Left ventricle myocardium inferior (tissue), 1 donor: ENCODE data around the gene TTC13. TPM values are rescaled to one million over a fixed set of nuclear protein-coding genes. Genes with fewer than 3 reads are reported as not detected.
"Not testable (repeated sequence)": the region's sequence is repeated elsewhere in the genome, so short reads cannot be mapped to it uniquely, and the experiment has no call there.

Experiments used
- DNase-seq: peaks from one replicate; pipeline ENCODE4 v3.0.0-alpha.2; 2020
- H3K27ac ChIP-seq: fragments of 200-600 bp; replicated peaks from 2 replicates; pipeline ENCODE4 v1.8.0; 2021
- H3K27me3 ChIP-seq: fragments of 200-600 bp; 2 replicates; pipeline ENCODE4 v1.8.0; 2021; ENCODE audit warnings: low read depth
- H3K36me3 ChIP-seq: fragments of 200-600 bp; 2 replicates; pipeline ENCODE4 v1.8.0; 2021
- H3K4me1 ChIP-seq: fragments of 200-600 bp; 2 replicates; pipeline ENCODE4 v1.8.0; 2021
- H3K4me3 ChIP-seq: fragments of 200-600 bp; 2 replicates; pipeline ENCODE4 v1.8.0; 2021; ENCODE audit warnings: mild to moderate bottlenecking, moderate library complexity
- H3K9me3 ChIP-seq: fragments of 200-600 bp; replicated peaks from 2 replicates; pipeline ENCODE4 v1.8.0; 2021
- intact Hi-C: fragments of 100-400 bp; cut with micrococcal nuclease; formaldehyde crosslinking; loops from one replicate; pipeline ENCODE4 v1.11.0; 2022
- total RNA-seq: library from RNA; stranded (reverse); fragmentation: NEBNext Ultra II Directional; extraction: Animal tissue kit (Norgen Biotek cat#: 25700); gene quantifications from one replicate; pipeline ENCODE4 v1.2.1, GENCODE V29; 2021
- TF ChIP-seq, protein P1 (sequence below): fragments of 200-600 bp; IDR thresholded peaks from 2 replicates; pipeline ENCODE4 v1.8.0; 2021; ENCODE audit warnings: antibody characterized with exemption, mild to moderate bottlenecking, borderline replicate concordance
- donor health status: DM: no; HTN: yes; CAD: no; lungs with severe emphysema.

The TTC13 gene
- total RNA-seq, 1 donor from 2014 or later = 6.7 TPM

DNA sequence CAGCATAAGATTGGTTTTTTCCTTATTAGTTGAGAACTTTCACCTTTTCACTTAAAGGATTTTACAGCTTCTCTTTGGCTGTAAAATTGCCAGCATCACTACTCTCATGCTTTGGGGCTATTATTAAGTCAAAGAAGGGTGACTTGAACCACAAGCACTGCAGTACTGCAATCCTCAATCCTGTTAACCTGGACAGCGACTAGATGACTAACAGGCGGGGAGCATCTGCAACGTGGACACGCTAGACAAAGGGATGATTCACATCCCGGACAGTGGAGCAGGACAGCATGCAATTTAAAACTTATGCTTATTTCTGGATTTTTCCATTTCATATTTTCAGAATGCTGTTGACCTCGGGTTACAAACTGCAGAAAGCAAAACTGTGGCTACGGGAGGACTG lies 8.3 kb upstream of the TTC13 start:
- TF ChIP-seq, protein P1, sequence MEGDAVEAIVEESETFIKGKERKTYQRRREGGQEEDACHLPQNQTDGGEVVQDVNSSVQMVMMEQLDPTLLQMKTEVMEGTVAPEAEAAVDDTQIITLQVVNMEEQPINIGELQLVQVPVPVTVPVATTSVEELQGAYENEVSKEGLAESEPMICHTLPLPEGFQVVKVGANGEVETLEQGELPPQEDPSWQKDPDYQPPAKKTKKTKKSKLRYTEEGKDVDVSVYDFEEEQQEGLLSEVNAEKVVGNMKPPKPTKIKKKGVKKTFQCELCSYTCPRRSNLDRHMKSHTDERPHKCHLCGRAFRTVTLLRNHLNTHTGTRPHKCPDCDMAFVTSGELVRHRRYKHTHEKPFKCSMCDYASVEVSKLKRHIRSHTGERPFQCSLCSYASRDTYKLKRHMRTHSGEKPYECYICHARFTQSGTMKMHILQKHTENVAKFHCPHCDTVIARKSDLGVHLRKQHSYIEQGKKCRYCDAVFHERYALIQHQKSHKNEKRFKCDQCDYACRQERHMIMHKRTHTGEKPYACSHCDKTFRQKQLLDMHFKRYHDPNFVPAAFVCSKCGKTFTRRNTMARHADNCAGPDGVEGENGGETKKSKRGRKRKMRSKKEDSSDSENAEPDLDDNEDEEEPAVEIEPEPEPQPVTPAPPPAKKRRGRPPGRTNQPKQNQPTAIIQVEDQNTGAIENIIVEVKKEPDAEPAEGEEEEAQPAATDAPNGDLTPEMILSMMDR = no peak
- no peaks in the 10 kb centered on the region for H3K27me3 ChIP-seq
- no peak for DNase-seq
- H3K36me3 ChIP-seq = peaks cover 32% of the 10 kb centered on the region
- H3K4me1 ChIP-seq = no peaks in the 10 kb centered on the region
- H3K27ac ChIP-seq = no peak overlapping the region
- intact Hi-C loops = no loop called here
- H3K9me3 ChIP-seq = no peaks in the 10 kb centered on the region
- no peak overlapping the region for H3K4me3 ChIP-seq

DNA sequence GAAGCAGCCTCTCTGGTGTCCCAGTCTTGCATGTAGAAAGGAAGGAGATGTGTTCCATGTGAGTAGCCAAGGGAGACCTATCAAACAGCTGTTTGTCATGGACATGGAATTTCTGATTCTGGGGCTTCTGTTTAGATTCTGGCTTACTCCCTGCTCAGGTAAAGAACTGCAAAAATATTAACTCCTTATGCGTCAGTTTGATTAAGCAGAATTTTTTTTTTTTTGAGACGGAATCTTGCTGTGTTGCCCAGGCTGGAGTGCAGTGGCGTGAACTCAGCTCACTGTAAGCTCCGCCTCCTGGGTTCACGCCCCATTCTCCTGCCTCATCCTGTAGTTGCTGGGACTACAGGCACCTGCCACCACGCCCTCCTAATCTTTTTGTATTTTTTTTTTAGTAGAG lies 7.0 kb upstream of the TTC13 start:
- H3K9me3 ChIP-seq = no peaks in the 10 kb centered on the region
- TF ChIP-seq, protein P1 = no peak
- intact Hi-C loops = no loop called here
- no peak for DNase-seq
- no peaks in the 10 kb centered on the region for H3K27me3 ChIP-seq
- H3K27ac ChIP-seq = no peak overlapping the region
- peaks cover 32% of the 10 kb centered on the region for H3K36me3 ChIP-seq
- no peak overlapping the region for H3K4me3 ChIP-seq
- H3K4me1 ChIP-seq = no peaks in the 10 kb centered on the region

DNA sequence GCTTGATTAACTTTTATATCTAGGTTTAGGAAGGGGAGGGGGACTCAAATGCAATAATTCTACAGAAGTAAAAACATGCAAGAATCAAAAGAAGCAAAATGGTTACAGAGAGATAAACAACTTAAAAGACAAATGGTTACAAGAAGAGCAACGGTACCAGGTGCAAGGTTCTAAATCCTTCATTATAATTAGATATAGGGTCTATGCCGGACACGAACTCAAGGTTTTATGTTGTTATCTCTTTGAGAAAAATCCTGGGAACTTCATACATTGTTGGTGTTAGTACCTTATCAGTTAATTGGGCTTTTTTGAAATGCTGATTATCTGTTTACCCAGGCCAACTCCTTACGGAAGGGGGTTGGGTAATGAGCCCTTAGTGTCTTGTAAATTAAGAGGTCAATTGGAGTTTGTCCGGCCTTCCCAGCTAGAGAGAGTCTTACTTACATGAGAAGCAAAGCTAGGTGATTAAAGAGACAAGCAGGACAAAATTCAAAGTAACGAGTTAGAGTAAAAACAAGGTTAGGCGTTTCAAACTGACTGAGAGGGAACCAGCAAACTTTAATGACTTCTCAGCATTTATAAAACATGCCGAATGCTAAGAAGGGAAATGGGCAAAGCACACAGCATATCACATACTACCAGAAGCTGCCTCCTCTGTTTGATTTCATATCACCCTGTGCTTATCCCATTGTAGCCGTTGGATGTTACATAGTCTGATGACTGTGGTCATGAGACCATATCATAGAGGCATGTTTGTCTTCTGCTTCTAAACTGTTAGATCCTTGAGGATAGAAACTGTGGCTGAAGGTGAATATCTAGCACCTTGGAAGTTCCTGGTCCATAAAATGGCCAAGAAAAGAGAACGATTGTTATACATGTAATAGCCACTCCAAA lies 6.2 kb upstream of the TTC13 start:
- DNase-seq, H3K4me3 ChIP-seq, H3K4me1 ChIP-seq, H3K27me3 ChIP-seq, H3K9me3 ChIP-seq, H3K27ac ChIP-seq, intact Hi-C loops: not testable (repeated sequence)
- H3K36me3 ChIP-seq = peaks cover 23% of the 10 kb centered on the region

DNA sequence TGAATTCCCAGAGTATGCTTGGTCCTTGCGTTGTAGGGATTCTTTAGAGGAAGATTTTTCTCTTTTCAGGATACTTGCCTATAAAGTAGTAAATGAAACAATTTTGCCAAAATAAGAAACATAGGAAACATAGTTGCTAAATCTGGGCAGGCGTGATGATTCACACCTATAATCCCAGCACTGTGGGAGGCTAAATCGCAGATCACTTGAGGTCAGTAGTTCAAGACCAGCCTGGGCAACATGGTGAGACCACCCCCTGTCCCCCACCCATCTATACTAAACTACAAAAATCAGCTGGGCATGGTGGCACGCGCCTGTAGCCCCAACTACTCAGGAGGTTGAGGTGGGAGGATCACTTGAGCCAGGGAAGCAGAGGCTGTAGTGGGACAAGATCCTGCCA lies 5.2 kb upstream of the TTC13 start:
- H3K4me1 ChIP-seq = peaks cover 16% of the 10 kb centered on the region
- no peaks in the 10 kb centered on the region for H3K27me3 ChIP-seq
- peaks cover 14% of the 10 kb centered on the region for H3K36me3 ChIP-seq
- TF ChIP-seq, protein P1 = no peak
- no peak for DNase-seq
- H3K27ac ChIP-seq = no peak overlapping the region
- no peaks in the 10 kb centered on the region for H3K9me3 ChIP-seq
- no peak overlapping the region for H3K4me3 ChIP-seq
- intact Hi-C loops = no loop called here

DNA sequence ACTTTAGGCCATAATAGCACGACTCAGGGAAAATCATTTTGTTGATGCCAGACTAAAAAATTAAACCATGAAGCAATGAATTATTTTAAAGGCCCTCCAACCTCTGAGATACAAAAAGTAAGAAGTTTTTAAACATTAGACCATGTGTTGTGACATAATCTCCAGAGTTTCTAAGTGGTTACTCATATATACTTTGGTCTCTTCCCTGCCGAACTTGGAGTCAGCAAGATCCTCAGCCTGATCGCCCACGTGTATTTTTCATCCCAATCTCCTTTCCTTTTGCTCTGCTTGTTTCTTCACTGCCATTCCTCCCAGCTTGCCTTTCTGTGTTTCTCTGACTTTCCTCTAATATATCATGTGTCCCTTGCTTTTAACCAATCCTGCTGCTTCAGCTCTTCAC lies 4.0 kb upstream of the TTC13 start:
- H3K27me3 ChIP-seq = no peaks in the 10 kb centered on the region
- no peaks in the 10 kb centered on the region for H3K9me3 ChIP-seq
- H3K27ac ChIP-seq = no peak overlapping the region
- TF ChIP-seq, protein P1 = no peak
- DNase-seq = no peak
- no peak overlapping the region for H3K4me3 ChIP-seq
- H3K36me3 ChIP-seq = peaks cover 14% of the 10 kb centered on the region
- peaks cover 21% of the 10 kb centered on the region for H3K4me1 ChIP-seq
- intact Hi-C loops = no loop called here

DNA sequence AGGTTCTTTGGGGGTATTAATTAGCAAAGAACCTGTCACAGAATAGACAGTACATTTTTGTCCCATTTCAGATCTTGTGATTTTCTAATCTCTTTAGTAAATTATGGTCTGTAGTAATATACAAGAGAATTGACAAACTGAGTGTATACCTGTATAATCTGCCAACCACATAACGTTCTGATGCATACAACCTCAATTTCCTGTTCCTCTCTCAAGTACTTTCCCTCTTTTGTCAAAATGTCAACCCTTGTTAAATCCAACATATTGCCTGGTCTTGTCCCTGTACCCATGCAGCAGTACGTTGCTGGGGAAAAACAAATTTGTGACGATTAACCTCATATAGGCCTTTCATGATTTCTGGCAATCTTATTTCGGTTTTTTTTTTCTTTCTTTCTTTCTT lies 1.3 kb upstream of the TTC13 start:
- TF ChIP-seq, protein P1 = no peak
- H3K9me3 ChIP-seq = no peaks in the 10 kb centered on the region
- DNase-seq = no peak
- H3K4me1 ChIP-seq = peaks cover 37% of the 10 kb centered on the region
- peaks cover 19% of the 10 kb centered on the region for H3K36me3 ChIP-seq
- intact Hi-C loops = no loop called here
- no peak overlapping the region for H3K27ac ChIP-seq
- no peaks in the 10 kb centered on the region for H3K27me3 ChIP-seq
- H3K4me3 ChIP-seq = peak overlapping the region; percentile 80
